ENCODE measurements around the gene KRT40. TPM values are rescaled to one million over a fixed set of nuclear protein-coding genes. Genes with fewer than 3 reads are reported as not detected.
"Not testable (repeated sequence)": the region's sequence is repeated elsewhere in the genome, so short reads cannot be mapped to it uniquely, and the experiment has no call there.

Gene KRT40
- total and polyA plus RNA-seq, 4 experiments from 2014 or later, result not detected

- no peak for DNase-seq
- Mint-ChIP-seq H3K4me3 (no peak overlapping the region), H3K36me3 (no peaks in the 10 kb centered on the region), H3K9me3 (no peaks in the 10 kb centered on the region), H3K27ac (no peak overlapping the region), H3K4me1 (no peaks in the 10 kb centered on the region), H3K27me3 (peaks cover 2 to 4% of the 10 kb centered on the region in 2 donors)
- H3K4me3 ChIP-seq (ENCODE audit: low read length in 2 of 2), result no peak overlapping the region
- H3K27ac ChIP-seq (ENCODE audit: low read depth, low read length), result no peak overlapping the region
- intact Hi-C loops (cut with micrococcal nuclease), result no loop called here
- POLR2A ChIA-PET (ENCODE audit: partially characterized antibody), result no interaction called here
- no peaks in the 10 kb centered on the region for H3K4me1 ChIP-seq (ENCODE audit: insufficient read depth, low read length)
- CTCF ChIA-PET (ENCODE audit: partially characterized antibody), result no interaction called here
- H3K9me3 ChIP-seq (ENCODE audit: control insufficient read depth in 1 of 2, low read length in 2 of 2), result no peaks in the 10 kb centered on the region
- H3K27me3 ChIP-seq (ENCODE audit: insufficient read depth, low read length), result no peaks in the 10 kb centered on the region
- H3K36me3 ChIP-seq (ENCODE audit: insufficient read depth, low read length), result no peaks in the 10 kb centered on the region
These were observed 25.2 kb upstream of the KRT40 start for GRCh38 chr17:41009301-41009760.

GRCh38 chr17:41008811-41009210 lies 24.7 kb upstream of the KRT40 start, which contains the start of gene KRTAP3-1:
KRTAP3-1 (minus strand) TSS chr17:41009128; CDS start chr17:41009074, 54 bp downstream.
- no peaks in the 10 kb centered on the region for H3K4me1 Mint-ChIP-seq

GRCh38 chr17:41004397-41004796 lies 20.3 kb upstream of the KRT40 start:
- H3K4me3 ChIP-seq (ENCODE audit: low read length in 2 of 2), result no peak overlapping the region
- no peaks in the 10 kb centered on the region for H3K4me1 ChIP-seq (ENCODE audit: insufficient read depth, low read length)
- H3K36me3 ChIP-seq (ENCODE audit: insufficient read depth, low read length), result no peaks in the 10 kb centered on the region
- H3K4me1 Mint-ChIP-seq, result no peaks in the 10 kb centered on the region
- no peak overlapping the region for H3K27ac Mint-ChIP-seq
- no peaks in the 10 kb centered on the region for H3K9me3 ChIP-seq (ENCODE audit: control insufficient read depth in 1 of 2, low read length in 2 of 2)
- intact Hi-C loops (cut with micrococcal nuclease), result no loop called here
- H3K27me3 Mint-ChIP-seq, result peaks cover 18 to 19% of the 10 kb centered on the region in 2 donors
- DNase-seq, result no peak
- ChIA-PET POLR2A (ENCODE audit: partially characterized antibody) (no interaction called here), CTCF (ENCODE audit: partially characterized antibody) (no interaction called here)
- H3K9me3 Mint-ChIP-seq, result no peaks in the 10 kb centered on the region
- H3K4me3 Mint-ChIP-seq, result no peak overlapping the region
- H3K27ac ChIP-seq (ENCODE audit: low read depth, low read length), result no peak overlapping the region
- H3K27me3 ChIP-seq (ENCODE audit: insufficient read depth, low read length), result no peaks in the 10 kb centered on the region
- no peaks in the 10 kb centered on the region for H3K36me3 Mint-ChIP-seq

More at GRCh38 chr17:41008811-41009210, 24.7 kb upstream of the KRT40 start, which contains the start of gene KRTAP3-1:
- Mint-ChIP-seq H3K4me3 (no peak within 1 kb of the TSS), H3K27ac (no peak within 1 kb of the TSS), H3K27me3 (peaks cover 5 to 6% of the 10 kb centered on the region in 2 donors), H3K36me3 (no peaks in the 10 kb centered on the region), H3K9me3 (no peaks in the 10 kb centered on the region)
- no peaks in the 10 kb centered on the region for H3K4me1 ChIP-seq (ENCODE audit: insufficient read depth, low read length)
- H3K27ac ChIP-seq (ENCODE audit: low read depth, low read length), result no peak within 1 kb of the TSS
- DNase-seq, result no peak
- no peak within 1 kb of the TSS for H3K4me3 ChIP-seq (ENCODE audit: low read length in 2 of 2)
- no peaks in the 10 kb centered on the region for H3K9me3 ChIP-seq (ENCODE audit: control insufficient read depth in 1 of 2, low read length in 2 of 2)
- H3K36me3 ChIP-seq (ENCODE audit: insufficient read depth, low read length), result no peaks in the 10 kb centered on the region
- H3K27me3 ChIP-seq (ENCODE audit: insufficient read depth, low read length), result no peaks in the 10 kb centered on the region
- ChIA-PET POLR2A (ENCODE audit: partially characterized antibody) (no interaction called here), CTCF (ENCODE audit: partially characterized antibody) (no interaction called here)
- intact Hi-C loops (cut with micrococcal nuclease), result no loop called here

GRCh38 chr17:41003926-41004325 lies 19.8 kb upstream of the KRT40 start:
- H3K27ac Mint-ChIP-seq, result no peak overlapping the region
- ChIA-PET POLR2A (ENCODE audit: partially characterized antibody) (no interaction called here), CTCF (ENCODE audit: partially characterized antibody) (no interaction called here)
- no peaks in the 10 kb centered on the region for H3K36me3 Mint-ChIP-seq
- H3K4me3 Mint-ChIP-seq, result no peak overlapping the region
- no peaks in the 10 kb centered on the region for H3K4me1 Mint-ChIP-seq
- Histone ChIP-seq H3K9me3 (ENCODE audit: control insufficient read depth in 1 of 2, low read length in 2 of 2) (no peaks in the 10 kb centered on the region), H3K4me3 (ENCODE audit: low read length in 2 of 2) (no peak overlapping the region), H3K36me3 (ENCODE audit: insufficient read depth, low read length) (no peaks in the 10 kb centered on the region), H3K4me1 (ENCODE audit: insufficient read depth, low read length) (no peaks in the 10 kb centered on the region), H3K27ac (ENCODE audit: low read depth, low read length) (no peak overlapping the region), H3K27me3 (ENCODE audit: insufficient read depth, low read length) (no peaks in the 10 kb centered on the region)
- H3K9me3 Mint-ChIP-seq, result no peaks in the 10 kb centered on the region
- intact Hi-C loops (cut with micrococcal nuclease), result no loop called here
- H3K27me3 Mint-ChIP-seq, result peaks cover 23% of the 10 kb centered on the region in 2 donors
- DNase-seq, result no peak

GRCh38 chr17:41002814-41003213 lies 18.7 kb upstream of the KRT40 start:
- ChIA-PET POLR2A (ENCODE audit: partially characterized antibody) (no interaction called here), CTCF (ENCODE audit: partially characterized antibody) (no interaction called here)
- Mint-ChIP-seq H3K27me3 (peaks cover 23 to 25% of the 10 kb centered on the region in 2 donors), H3K4me3 (no peak overlapping the region), H3K9me3 (no peaks in the 10 kb centered on the region), H3K4me1 (no peaks in the 10 kb centered on the region), H3K27ac (no peak overlapping the region), H3K36me3 (no peaks in the 10 kb centered on the region)
- Histone ChIP-seq H3K9me3 (ENCODE audit: control insufficient read depth in 1 of 2, low read length in 2 of 2) (no peaks in the 10 kb centered on the region), H3K27me3 (ENCODE audit: insufficient read depth, low read length) (no peaks in the 10 kb centered on the region), H3K4me1 (ENCODE audit: insufficient read depth, low read length) (no peaks in the 10 kb centered on the region), H3K4me3 (ENCODE audit: low read length in 2 of 2) (no peak overlapping the region), H3K36me3 (ENCODE audit: insufficient read depth, low read length) (no peaks in the 10 kb centered on the region), H3K27ac (ENCODE audit: low read depth, low read length) (no peak overlapping the region)
- no peak for DNase-seq
- intact Hi-C loops (cut with micrococcal nuclease), result no loop called here

GRCh38 chr17:41001795-41002194 lies 17.7 kb upstream of the KRT40 start:
- no peaks in the 10 kb centered on the region for H3K4me1 ChIP-seq (ENCODE audit: insufficient read depth, low read length)
- Mint-ChIP-seq H3K4me3 (no peak overlapping the region), H3K27ac (no peak overlapping the region), H3K36me3 (no peaks in the 10 kb centered on the region), H3K4me1 (no peaks in the 10 kb centered on the region), H3K9me3 (no peaks in the 10 kb centered on the region), H3K27me3 (peaks cover 32 to 33% of the 10 kb centered on the region in 2 donors)
- POLR2A ChIA-PET (ENCODE audit: partially characterized antibody), result no interaction called here
- H3K9me3 ChIP-seq (ENCODE audit: control insufficient read depth in 1 of 2, low read length in 2 of 2), result no peaks in the 10 kb centered on the region
- intact Hi-C loops (cut with micrococcal nuclease), result no loop called here
- H3K4me3 ChIP-seq (ENCODE audit: low read length in 2 of 2), result no peak overlapping the region
- no peak overlapping the region for H3K27ac ChIP-seq (ENCODE audit: low read depth, low read length)
- DNase-seq, result no peak
- no peaks in the 10 kb centered on the region for H3K27me3 ChIP-seq (ENCODE audit: insufficient read depth, low read length)
- H3K36me3 ChIP-seq (ENCODE audit: insufficient read depth, low read length), result no peaks in the 10 kb centered on the region
- CTCF ChIA-PET (ENCODE audit: partially characterized antibody), result no interaction called here

GRCh38 chr17:40999563-40999962 lies 15.4 kb upstream of the KRT40 start, which contains the start of gene KRTAP3-2:
KRTAP3-2 (minus strand) TSS chr17:40999906; CDS start chr17:40999853, 53 bp downstream.
- H3K27ac ChIP-seq (ENCODE audit: low read depth, low read length); H3K4me1 Mint-ChIP-seq; H3K4me3 ChIP-seq (ENCODE audit: low read length in 2 of 2); H3K36me3 Mint-ChIP-seq; H3K36me3 ChIP-seq (ENCODE audit: insufficient read depth, low read length); intact Hi-C loops (cut with micrococcal nuclease); H3K27me3 ChIP-seq (ENCODE audit: insufficient read depth, low read length); H3K27ac Mint-ChIP-seq; DNase-seq; H3K9me3 Mint-ChIP-seq; H3K9me3 ChIP-seq (ENCODE audit: control insufficient read depth in 1 of 2, low read length in 2 of 2); H3K4me1 ChIP-seq (ENCODE audit: insufficient read depth, low read length); POLR2A ChIA-PET (ENCODE audit: partially characterized antibody); CTCF ChIA-PET (ENCODE audit: partially characterized antibody): not testable (repeated sequence)
- H3K4me3 Mint-ChIP-seq, result peak within 1 kb of the TSS in 1 of 8 donors; percentile 17
- peaks cover 37 to 41% of the 10 kb centered on the region in 2 donors for H3K27me3 Mint-ChIP-seq

- peaks cover 0 to 2% (median 0%) of the 10 kb centered on the region in 8 donors for H3K9me3 Mint-ChIP-seq
These were observed 13.2 kb upstream of the KRT40 start for GRCh38 chr17:40997361-40997760.

More at GRCh38 chr17:40997361-40997760, 13.2 kb upstream of the KRT40 start:
- H3K4me3 Mint-ChIP-seq, result no peak overlapping the region
- H3K36me3 Mint-ChIP-seq, result no peaks in the 10 kb centered on the region
- Histone ChIP-seq H3K4me3 (ENCODE audit: low read length in 2 of 2) (no peak overlapping the region), H3K27me3 (ENCODE audit: insufficient read depth, low read length) (peaks cover 4% of the 10 kb centered on the region), H3K27ac (ENCODE audit: low read depth, low read length) (no peak overlapping the region), H3K9me3 (ENCODE audit: control insufficient read depth in 1 of 2, low read length in 2 of 2) (no peaks in the 10 kb centered on the region), H3K4me1 (ENCODE audit: insufficient read depth, low read length) (no peaks in the 10 kb centered on the region), H3K36me3 (ENCODE audit: insufficient read depth, low read length) (no peaks in the 10 kb centered on the region)
- POLR2A ChIA-PET (ENCODE audit: partially characterized antibody), result no interaction called here
- intact Hi-C loops (cut with micrococcal nuclease), result no loop called here
- peaks cover 0 to 1% (median 0%) of the 10 kb centered on the region in 4 donors for H3K4me1 Mint-ChIP-seq
- no peak overlapping the region for H3K27ac Mint-ChIP-seq
- H3K27me3 Mint-ChIP-seq, result peaks cover 42 to 44% of the 10 kb centered on the region in 2 donors
- no peak for DNase-seq
- CTCF ChIA-PET (ENCODE audit: partially characterized antibody), result interaction anchor here (0.6 to 1.2 kb wide), 2 partner anchors 25 to 34 kb away, joined by 3 to 4 read pairs; no protein-coding TSS in a partner anchor
